ENCODE measurements around the gene IL31RA.

- TF ChIP-seq EZH2 (IDR thresholded peaks at IDR 0.05; ENCODE audit: low read depth, unreplicated experiment) (no peak), POLR2AphosphoS5 (IDR thresholded peaks at IDR 0.05; ENCODE audit: low read depth) (no peak), REST (IDR thresholded peaks at IDR 0.05; ENCODE audit: unreplicated experiment) (no peak), EZH2phosphoT487 (IDR thresholded peaks at IDR 0.05; ENCODE audit: unreplicated experiment) (no peak), NANOG (IDR thresholded peaks at IDR 0.05; ENCODE audit: borderline replicate concordance) (no peak)
- TF ChIP-seq, protein P1, sequence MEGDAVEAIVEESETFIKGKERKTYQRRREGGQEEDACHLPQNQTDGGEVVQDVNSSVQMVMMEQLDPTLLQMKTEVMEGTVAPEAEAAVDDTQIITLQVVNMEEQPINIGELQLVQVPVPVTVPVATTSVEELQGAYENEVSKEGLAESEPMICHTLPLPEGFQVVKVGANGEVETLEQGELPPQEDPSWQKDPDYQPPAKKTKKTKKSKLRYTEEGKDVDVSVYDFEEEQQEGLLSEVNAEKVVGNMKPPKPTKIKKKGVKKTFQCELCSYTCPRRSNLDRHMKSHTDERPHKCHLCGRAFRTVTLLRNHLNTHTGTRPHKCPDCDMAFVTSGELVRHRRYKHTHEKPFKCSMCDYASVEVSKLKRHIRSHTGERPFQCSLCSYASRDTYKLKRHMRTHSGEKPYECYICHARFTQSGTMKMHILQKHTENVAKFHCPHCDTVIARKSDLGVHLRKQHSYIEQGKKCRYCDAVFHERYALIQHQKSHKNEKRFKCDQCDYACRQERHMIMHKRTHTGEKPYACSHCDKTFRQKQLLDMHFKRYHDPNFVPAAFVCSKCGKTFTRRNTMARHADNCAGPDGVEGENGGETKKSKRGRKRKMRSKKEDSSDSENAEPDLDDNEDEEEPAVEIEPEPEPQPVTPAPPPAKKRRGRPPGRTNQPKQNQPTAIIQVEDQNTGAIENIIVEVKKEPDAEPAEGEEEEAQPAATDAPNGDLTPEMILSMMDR (conservative IDR thresholded peaks at IDR 0.05; ENCODE audit: low read depth in 2 of 2) = no peak
Observed at GRCh38 chr5:55866934-55867333, 15.8 kb downstream of the IL31RA start.
